Measurements from ENCODE around the gene DPEP1.

DPEP1 gene

DNA sequence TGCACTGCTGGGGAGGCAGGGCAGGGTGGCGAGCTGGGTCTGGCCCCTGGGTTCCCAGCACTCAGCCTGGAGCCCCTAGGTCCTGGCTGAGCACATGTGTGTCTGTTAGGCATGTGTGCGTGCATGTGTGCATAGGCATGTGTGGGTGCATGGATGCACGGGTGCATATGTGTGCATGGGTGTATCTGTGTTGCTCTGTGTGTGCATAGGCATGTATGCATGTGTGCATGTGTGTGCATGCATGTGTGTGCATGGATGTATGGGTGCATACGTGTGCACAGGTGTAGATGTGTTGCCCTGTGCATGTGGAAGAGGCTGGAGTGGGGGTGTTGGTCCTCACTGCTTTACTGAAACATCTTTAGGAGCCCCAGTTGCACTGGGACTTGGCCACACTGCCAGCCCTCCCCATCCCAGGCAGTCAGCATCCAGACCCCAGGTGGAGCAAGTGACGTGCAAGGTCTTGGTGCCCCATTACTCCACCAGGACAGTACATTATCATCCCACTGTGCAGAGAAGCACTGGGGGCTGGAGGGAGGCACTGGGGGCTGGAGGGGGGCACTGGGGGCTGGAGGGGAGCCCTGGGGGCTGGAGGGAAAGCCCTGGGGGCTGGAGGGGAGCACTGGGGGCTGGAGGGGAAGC lies 10.4 kb upstream of the DPEP1 start:
- TF ChIP-seq, protein P1, sequence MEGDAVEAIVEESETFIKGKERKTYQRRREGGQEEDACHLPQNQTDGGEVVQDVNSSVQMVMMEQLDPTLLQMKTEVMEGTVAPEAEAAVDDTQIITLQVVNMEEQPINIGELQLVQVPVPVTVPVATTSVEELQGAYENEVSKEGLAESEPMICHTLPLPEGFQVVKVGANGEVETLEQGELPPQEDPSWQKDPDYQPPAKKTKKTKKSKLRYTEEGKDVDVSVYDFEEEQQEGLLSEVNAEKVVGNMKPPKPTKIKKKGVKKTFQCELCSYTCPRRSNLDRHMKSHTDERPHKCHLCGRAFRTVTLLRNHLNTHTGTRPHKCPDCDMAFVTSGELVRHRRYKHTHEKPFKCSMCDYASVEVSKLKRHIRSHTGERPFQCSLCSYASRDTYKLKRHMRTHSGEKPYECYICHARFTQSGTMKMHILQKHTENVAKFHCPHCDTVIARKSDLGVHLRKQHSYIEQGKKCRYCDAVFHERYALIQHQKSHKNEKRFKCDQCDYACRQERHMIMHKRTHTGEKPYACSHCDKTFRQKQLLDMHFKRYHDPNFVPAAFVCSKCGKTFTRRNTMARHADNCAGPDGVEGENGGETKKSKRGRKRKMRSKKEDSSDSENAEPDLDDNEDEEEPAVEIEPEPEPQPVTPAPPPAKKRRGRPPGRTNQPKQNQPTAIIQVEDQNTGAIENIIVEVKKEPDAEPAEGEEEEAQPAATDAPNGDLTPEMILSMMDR (IDR thresholded peaks at IDR 0.05; ENCODE audit: low read depth, low read length): no peak
- DNase-seq (ENCODE audit: extremely low read depth, low read depth): no peak

DNA sequence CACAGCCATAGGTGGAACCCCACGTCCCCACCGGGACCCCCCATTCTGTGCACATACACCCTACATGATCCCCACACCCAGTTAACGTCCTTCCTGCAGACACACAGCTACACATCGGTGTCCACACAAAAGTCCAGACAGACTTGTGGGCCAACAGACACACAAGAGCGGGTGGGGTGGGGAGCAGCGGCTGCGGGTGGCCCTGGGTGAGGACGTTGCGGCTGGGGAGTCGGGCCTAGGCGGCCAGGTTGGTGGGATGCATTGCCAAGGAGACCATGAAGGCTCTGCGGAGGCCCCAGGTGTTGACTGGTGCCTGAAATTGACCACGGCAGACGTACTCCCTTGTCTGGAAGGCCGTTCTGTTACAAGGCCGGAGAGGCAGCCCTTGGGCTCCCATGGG lies 8.7 kb upstream of the DPEP1 start:
- TF ChIP-seq, protein P1 (IDR thresholded peaks at IDR 0.05; ENCODE audit: low read depth, low read length): no peak
- DNase-seq (ENCODE audit: extremely low read depth, low read depth): no peak

DNA sequence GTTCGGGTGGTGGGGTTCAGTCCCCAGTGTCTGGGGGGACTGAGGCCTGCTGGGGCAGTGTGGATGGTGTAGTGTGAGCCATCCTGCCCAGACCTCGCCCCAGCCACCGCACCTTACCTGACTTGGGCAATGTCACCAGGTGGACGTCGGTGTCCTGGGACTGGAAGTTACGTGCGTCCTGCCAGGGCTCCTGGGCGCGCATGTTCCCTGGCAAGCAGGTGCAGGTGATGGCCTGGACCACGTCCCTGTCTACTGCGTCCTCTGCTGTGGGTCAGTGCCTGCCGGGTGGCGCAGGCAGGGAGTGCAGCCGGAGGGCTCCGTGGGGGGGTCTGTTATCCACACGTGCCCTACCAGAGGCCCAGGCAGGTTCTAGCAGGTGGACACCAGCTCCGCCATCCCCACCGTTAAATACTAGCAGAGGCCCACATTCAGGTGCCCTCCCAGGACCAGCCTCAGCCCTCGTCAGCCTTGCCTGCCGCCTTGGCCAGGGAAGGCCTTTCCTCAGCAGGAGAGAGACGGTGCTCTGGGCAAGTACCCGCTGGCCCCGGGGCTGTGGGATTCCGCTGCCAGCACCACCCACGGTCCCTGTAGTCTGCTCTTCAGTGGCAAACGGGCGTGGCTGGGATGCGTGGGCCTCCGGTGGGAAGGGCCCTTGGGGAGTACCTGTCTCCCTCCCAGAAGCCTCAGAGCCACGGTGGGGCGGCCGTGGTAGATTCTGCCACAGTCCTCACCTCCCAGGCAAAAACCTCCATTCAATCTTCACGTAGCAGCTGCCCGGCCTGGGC lies 8.1 kb upstream of the DPEP1 start:
- TF ChIP-seq, protein P1 (IDR thresholded peaks at IDR 0.05; ENCODE audit: low read depth, low read length): no peak
- no peak for DNase-seq (ENCODE audit: extremely low read depth, low read depth)

DNA sequence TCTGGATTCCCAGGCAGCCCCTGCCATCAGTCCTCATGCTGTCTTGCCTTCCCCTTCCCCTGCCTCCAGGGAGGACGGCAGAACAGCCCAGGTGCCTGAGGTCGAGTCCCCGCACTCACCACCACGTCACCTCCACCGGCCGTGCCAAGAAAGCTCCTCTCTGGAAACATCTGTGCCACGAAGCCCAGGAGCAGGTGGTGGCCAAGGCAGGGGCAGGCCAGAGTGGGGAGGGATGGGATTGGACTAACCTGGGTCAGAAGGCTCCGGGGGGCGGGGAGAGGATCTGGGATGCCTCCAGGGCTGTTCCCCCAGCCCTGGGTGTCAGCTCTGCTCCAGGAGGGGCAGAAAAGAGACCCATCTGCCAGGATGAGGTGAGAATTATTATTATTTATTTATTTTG lies 7.4 kb upstream of the DPEP1 start:
- TF ChIP-seq, protein P1 (IDR thresholded peaks at IDR 0.05; ENCODE audit: low read depth, low read length): no peak

DNA sequence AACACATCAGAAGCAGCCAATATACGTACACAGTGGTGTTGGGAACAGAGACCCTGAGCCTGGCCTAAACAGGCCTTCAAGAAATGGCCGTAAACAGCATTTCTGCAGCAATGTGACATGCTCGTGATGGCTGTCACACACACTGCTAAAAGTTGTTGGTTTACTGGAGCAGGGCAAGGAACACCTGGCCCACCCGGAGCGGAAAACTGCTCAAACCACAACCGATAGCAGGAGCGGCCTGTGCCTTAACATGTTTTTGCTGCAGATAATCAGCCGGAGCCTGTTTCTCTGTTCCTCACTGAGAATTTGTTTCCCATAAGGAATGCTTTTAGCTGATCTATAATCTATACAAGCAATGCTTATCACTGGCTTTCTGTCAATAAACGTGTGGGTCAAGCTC lies 6.0 kb upstream of the DPEP1 start:
- DNase-seq (ENCODE audit: extremely low read depth, low read depth): no peak
- TF ChIP-seq, protein P1 (IDR thresholded peaks at IDR 0.05; ENCODE audit: low read depth, low read length): no peak

More for the DNA sequence above, 7.4 kb upstream of the DPEP1 start:
- DNase-seq (ENCODE audit: extremely low read depth, low read depth): no peak

DNA sequence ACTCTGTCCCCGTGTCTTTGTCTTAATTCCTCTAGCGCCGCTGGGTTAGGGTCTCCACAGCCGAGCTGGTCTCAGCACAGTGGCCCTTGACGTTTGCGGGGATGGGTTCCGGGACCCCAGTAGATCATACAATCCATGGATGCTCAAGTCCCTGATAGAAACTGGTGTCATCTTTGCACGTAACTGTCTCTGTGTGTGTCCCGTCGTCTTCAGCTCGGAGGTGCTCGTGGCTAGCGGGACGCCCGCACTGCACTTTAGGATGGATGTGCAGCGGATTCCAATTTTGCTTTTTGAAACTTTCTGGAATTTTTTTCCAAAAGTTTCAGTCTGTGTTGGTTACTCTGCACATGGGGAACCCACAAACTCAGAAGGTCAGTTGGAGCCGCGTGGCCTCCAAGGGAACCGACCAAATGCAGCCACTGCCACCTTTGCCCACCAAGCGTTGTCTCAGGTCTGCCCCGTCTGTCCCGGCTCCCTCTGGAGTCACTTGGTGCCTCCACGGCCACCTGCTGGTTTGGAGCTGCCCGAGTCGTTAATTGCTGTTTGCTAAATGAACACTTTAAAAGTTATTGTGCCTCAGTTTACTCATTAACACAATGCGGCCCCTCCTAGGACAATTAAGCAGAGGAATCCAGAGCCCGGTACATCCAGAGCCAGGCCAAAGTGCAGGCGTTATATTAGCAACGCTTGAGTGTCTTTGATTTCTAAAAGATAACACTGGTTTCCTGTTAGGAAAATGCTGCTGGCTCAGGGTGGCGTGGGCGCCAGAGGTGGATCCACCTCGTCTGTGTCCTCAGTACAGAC lies 5.3 kb upstream of the DPEP1 start:
- TF ChIP-seq, protein P1 (IDR thresholded peaks at IDR 0.05; ENCODE audit: low read depth, low read length): no peak
- DNase-seq (ENCODE audit: extremely low read depth, low read depth): no peak

DNA sequence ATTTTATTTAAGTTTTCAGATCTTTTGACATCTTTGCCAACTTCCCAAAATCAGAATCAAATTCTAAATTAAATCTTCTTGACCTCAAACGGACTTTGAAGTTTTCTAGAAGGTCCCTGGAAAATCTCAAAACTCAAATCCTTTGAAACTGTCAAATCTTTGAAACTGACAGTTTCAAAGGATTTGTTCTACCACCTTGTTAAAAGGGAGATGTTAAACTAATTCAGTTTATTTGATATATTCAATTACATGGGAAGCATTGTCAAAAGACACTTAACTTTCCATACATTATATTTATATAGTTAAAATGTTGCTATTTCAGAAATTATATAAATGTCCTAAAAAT lies 3.4 kb upstream of the DPEP1 start:
- TF ChIP-seq, protein P1 (IDR thresholded peaks at IDR 0.05; ENCODE audit: low read depth, low read length): no peak
- DNase-seq (ENCODE audit: extremely low read depth, low read depth): no peak

All from AG09319 (cell line).